ENCODE data around the gene MCL1.
"Not testable (repeated sequence)": the region's sequence is repeated elsewhere in the genome, so short reads cannot be mapped to it uniquely, and the experiment has no call there.

The MCL1 gene

GRCh38 chr1:150582371-150582770, 3.0 kb upstream of the MCL1 start:
- no peak for DNase-seq (ENCODE audit: low read depth in 1 of 2, low spot score in 1 of 2)
- no peak for TF ChIP-seq JUND (IDR thresholded peaks at IDR 0.05; ENCODE audit: low read depth)
- in situ Hi-C loops (cut with HindIII; ENCODE audit: low pct_unique_long_range_greater_than_20kb, low sequenced_read_pairs) = no loop called here

- DNase-seq (ENCODE audit: low read depth in 1 of 2, low spot score in 1 of 2); in situ Hi-C loops (cut with HindIII; ENCODE audit: low pct_unique_long_range_greater_than_20kb, low sequenced_read_pairs): not testable (repeated sequence)
Observed at GRCh38 chr1:150581962-150582361, 2.6 kb upstream of the MCL1 start.

- in situ Hi-C loops (cut with HindIII; ENCODE audit: low pct_unique_long_range_greater_than_20kb, low sequenced_read_pairs); DNase-seq (ENCODE audit: low read depth in 1 of 2, low spot score in 1 of 2): not testable (repeated sequence)
Observed at GRCh38 chr1:150581437-150581836, 2.0 kb upstream of the MCL1 start.

- DNase-seq (ENCODE audit: low read depth in 1 of 2, low spot score in 1 of 2); in situ Hi-C loops (cut with HindIII; ENCODE audit: low pct_unique_long_range_greater_than_20kb, low sequenced_read_pairs): not testable (repeated sequence)
Observed at GRCh38 chr1:150580966-150581365, 1.6 kb upstream of the MCL1 start.

- no peak for DNase-seq (ENCODE audit: low read depth in 1 of 2, low spot score in 1 of 2)
- no peak for TF ChIP-seq JUND (IDR thresholded peaks at IDR 0.05; ENCODE audit: low read depth)
- in situ Hi-C loops (cut with HindIII; ENCODE audit: low pct_unique_long_range_greater_than_20kb, low sequenced_read_pairs) = no loop called here
Observed at GRCh38 chr1:150579945-150580642, 684 bp upstream of the MCL1 start.

- peak; percentile 26; the same call in 1 of the 2 replicates for TF ChIP-seq JUND (IDR thresholded peaks at IDR 0.05; ENCODE audit: low read depth)
- peak in 1 of 2 experiments; percentile 71 for DNase-seq (ENCODE audit: low read depth in 1 of 2, low spot score in 1 of 2)
- in situ Hi-C loops (cut with HindIII; ENCODE audit: low pct_unique_long_range_greater_than_20kb, low sequenced_read_pairs) = no loop called here
Observed at GRCh38 chr1:150578272-150579109, 919 bp downstream of the MCL1 start.

- TF ChIP-seq JUND (IDR thresholded peaks at IDR 0.05; ENCODE audit: low read depth) = no peak
- no peak for DNase-seq (ENCODE audit: low read depth in 1 of 2, low spot score in 1 of 2)
- in situ Hi-C loops (cut with HindIII; ENCODE audit: low pct_unique_long_range_greater_than_20kb, low sequenced_read_pairs) = no loop called here
Observed at GRCh38 chr1:150577557-150578271, 1.7 kb downstream of the MCL1 start.

GRCh38 chr1:150576794-150577556, 2.4 kb downstream of the MCL1 start:
- DNase-seq (ENCODE audit: low read depth in 1 of 2, low spot score in 1 of 2) = peak in 1 of 2 experiments; percentile 77
- no peak for TF ChIP-seq JUND (IDR thresholded peaks at IDR 0.05; ENCODE audit: low read depth)
- in situ Hi-C loops (cut with HindIII; ENCODE audit: low pct_unique_long_range_greater_than_20kb, low sequenced_read_pairs) = no loop called here

GRCh38 chr1:150576367-150576711, 3.1 kb downstream of the MCL1 start:
- in situ Hi-C loops (cut with HindIII; ENCODE audit: low pct_unique_long_range_greater_than_20kb, low sequenced_read_pairs) = no loop called here
- no peak for DNase-seq (ENCODE audit: low read depth in 1 of 2, low spot score in 1 of 2)
- TF ChIP-seq JUND (IDR thresholded peaks at IDR 0.05; ENCODE audit: low read depth) = no peak

GRCh38 chr1:150575518-150576366, 3.7 kb downstream of the MCL1 start:
- TF ChIP-seq JUND (IDR thresholded peaks at IDR 0.05; ENCODE audit: low read depth) = no peak
- in situ Hi-C loops (cut with HindIII; ENCODE audit: low pct_unique_long_range_greater_than_20kb, low sequenced_read_pairs) = no loop called here
- DNase-seq (ENCODE audit: low read depth in 1 of 2, low spot score in 1 of 2) = no peak

- in situ Hi-C loops (cut with HindIII; ENCODE audit: low pct_unique_long_range_greater_than_20kb, low sequenced_read_pairs) = no loop called here
- no peak for DNase-seq (ENCODE audit: low read depth in 1 of 2, low spot score in 1 of 2)
- no peak for TF ChIP-seq JUND (IDR thresholded peaks at IDR 0.05; ENCODE audit: low read depth)
Observed at GRCh38 chr1:150575072-150575489, 4.3 kb downstream of the MCL1 start.

All from T47D (cell line).